HG02840 (cell line): Measurements from ENCODE around the gene LAMB4.

Experiments
- ATAC-seq: cut with Tn5 transposase; IDR thresholded peaks from one replicate; pipeline ENCODE4 v1.9.1; 2021; ENCODE audit warnings: mild to moderate bottlenecking, moderate library complexity, moderate number of reproducible peaks; ENCODE audit not compliant: unreplicated experiment, low FRiP score

The LAMB4 gene

GRCh38 chr7:107976620-107977019 is 153.5 kb downstream of the LAMB4 start:
- no peak for ATAC-seq

- no peak for ATAC-seq
Measured at GRCh38 chr7:107975394-107976013, 154.7 kb downstream of the LAMB4 start.

- no peak for ATAC-seq
Measured at GRCh38 chr7:107973861-107974260, 156.3 kb downstream of the LAMB4 start.
